Stimulated activated CD4-positive, alpha-beta T cell treated with anti-CD3 and anti-CD28 coated beads, Interleukin-15, amount 100 ng/mL, for 48 hours (primary cell): Measurements from ENCODE around the gene LCE3C.
"Not testable (repeated sequence)": the region's sequence is repeated elsewhere in the genome, so short reads cannot be mapped to it uniquely, and the experiment has no call there.

Source experiments
- DNase-seq, 2 donors: peaks; one replicate each; pipeline ENCODE4 v3.0.0-alpha.2; 2020; ENCODE audit warnings: low read depth in 2 of 2

Gene LCE3C

GRCh38 chr1:152599934-152600333, at the start of gene LCE3C:
Gene LCE3C, plus strand, starts transcription at chr1:152600234. Its CDS starts 498 bp downstream, at chr1:152600732.
- DNase-seq = no peak

- no peak for DNase-seq
These were observed 34.9 kb upstream of the LCE3C start for GRCh38 chr1:152565115-152565514.

GRCh38 chr1:152565535-152566215, 34.4 kb upstream of the LCE3C start:
- no peak for DNase-seq

- DNase-seq = no peak
These were observed 33.4 kb upstream of the LCE3C start, which contains the start of gene LCE3E for GRCh38 chr1:152566681-152567080. Gene LCE3E, minus strand, starts transcription at chr1:152566780. Its CDS starts 572 bp downstream, at chr1:152566208.

- peak in 1 of 2 donors; percentile 4 for DNase-seq
These were observed 22.9 kb upstream of the LCE3C start for GRCh38 chr1:152577168-152577567.

- not testable (repeated sequence) for DNase-seq
These were observed 20.5 kb upstream of the LCE3C start for GRCh38 chr1:152579526-152579925.

GRCh38 chr1:152580433-152580832, 19.6 kb upstream of the LCE3C start, which contains the start of gene LCE3D:
Gene LCE3D, minus strand, starts transcription at chr1:152580516. Its CDS starts 580 bp downstream, at chr1:152579936.
- DNase-seq = no peak

GRCh38 chr1:152582647-152583046, 17.4 kb upstream of the LCE3C start:
- no peak for DNase-seq

GRCh38 chr1:152585586-152585985, 14.4 kb upstream of the LCE3C start:
- no peak for DNase-seq

GRCh38 chr1:152596986-152597385, 3.0 kb upstream of the LCE3C start:
- DNase-seq = no peak

- DNase-seq = no peak
These were observed 13.5 kb downstream of the LCE3C start, which contains the start of gene LCE3B for GRCh38 chr1:152613511-152613910. Gene LCE3B, plus strand, starts transcription at chr1:152613811. Its CDS starts 0 bp downstream, at chr1:152613811.

GRCh38 chr1:152621993-152622392, 22.0 kb downstream of the LCE3C start:
- no peak for DNase-seq

- no peak for DNase-seq
These were observed 22.8 kb downstream of the LCE3C start, which contains the start of gene LCE3A for GRCh38 chr1:152622803-152623202. Gene LCE3A, minus strand, starts transcription at chr1:152623103. Its CDS starts 0 bp downstream, at chr1:152623103.

- peak in 1 of 2 donors; percentile 12 for DNase-seq
These were observed 23.3 kb downstream of the LCE3C start for GRCh38 chr1:152623203-152623844.

- no peak for DNase-seq
These were observed 26.7 kb downstream of the LCE3C start for GRCh38 chr1:152626744-152627143.

- no peak for DNase-seq
These were observed 30.6 kb downstream of the LCE3C start for GRCh38 chr1:152630596-152630995.

GRCh38 chr1:152640351-152640750, 40.3 kb downstream of the LCE3C start:
- no peak for DNase-seq

GRCh38 chr1:152643945-152644344, 43.9 kb downstream of the LCE3C start:
- no peak for DNase-seq

- DNase-seq = no peak
These were observed 45.1 kb downstream of the LCE3C start for GRCh38 chr1:152645146-152645545.

GRCh38 chr1:152646656-152647055, 46.6 kb downstream of the LCE3C start:
- DNase-seq = no peak
